K562 (cell line): ENCODE results near the gene IPO7. TPM values are rescaled to one million over a fixed set of nuclear protein-coding genes. Genes with fewer than 3 reads are reported as not detected.

Experiments used
- ATAC-seq: fragments of 200-7000 bp; cut with Tn5 transposase; 3 replicates; pipeline ENCODE4 v1.9.1; 2020; ENCODE audit warnings: moderate library complexity
- BruUV-seq: library from RNA; stranded (reverse); fragments of 400-500 nt; replicated peaks from 2 replicates; lab custom pipeline; 2021; lab: Mats Ljungman, UMichigan
- CTCF ChIA-PET: fragments of 300-600 bp; formaldehyde crosslinking; extraction: SDS; loops from one replicate; lab custom pipeline; 2021; ENCODE audit warnings: low intra/inter-chr PET ratio; lab: Yijun Ruan, JAX
- POLR2A ChIA-PET: fragments of 300-600, 350-650 bp; sonication (Branson Sonifier 250); formaldehyde crosslinking; extraction: SDS; loops from one replicate; lab custom pipeline; 2021; ENCODE audit warnings: antibody characterized with exemption, inconsistent platforms; lab: Yijun Ruan, JAX
- DNase-seq, 4 experiments: peaks; one replicate each; pipeline versions ENCODE4 v3.0.0 to v3.0.0-alpha.2; 2011 to 2018; ENCODE audit warnings: low spot score in 3 of 4, mixed read lengths in 3 of 4; ENCODE audit errors: extremely low read depth in 1 of 4
- FAIRE-seq: peaks from 2 replicates; lab custom pipeline; 2011; peaks lifted over from hg19 to GRCh38; lab: Jason Lieb, UNC
- H2AFZ ChIP-seq: 2 replicates; pipeline ENCODE4 v1.6.0; 2011; ENCODE audit warnings: low read depth, low read length, control low read depth, inconsistent platforms
- H3K27ac ChIP-seq: fragments of 200-600 bp; 3 replicates; pipeline ENCODE4 v1.8.0; 2011; ENCODE audit warnings: low read depth, mild to moderate bottlenecking, control low read depth, inconsistent platforms, low read length, moderate library complexity, mixed read lengths; ENCODE audit errors: extremely low read depth
- H3K27me3 ChIP-seq, 2 experiments: fragments of 300-600 bp in 1 of 2; 2 replicates in 1 of 2; 3 replicates in 1 of 2; pipeline versions ENCODE4 v1.6.0 to v1.8.0; 2011; ENCODE audit warnings: inconsistent platforms in 2 of 2, low read length in 2 of 2, mild to moderate bottlenecking in 1 of 2, mixed read lengths in 1 of 2, moderate library complexity in 1 of 2; ENCODE audit not compliant: control insufficient read depth in 2 of 2, insufficient read depth in 2 of 2
- H3K36me3 ChIP-seq: fragments of 300-600 bp; 3 replicates; pipeline ENCODE4 v1.8.0; 2011; ENCODE audit warnings: mild to moderate bottlenecking, low read length, inconsistent platforms; ENCODE audit not compliant: control insufficient read depth, insufficient read depth
- H3K4me1 ChIP-seq, 2 experiments: fragments of 200-600 bp in 1 of 2; replicated peaks in 1 of 2; 2 replicates in 1 of 2; 3 replicates in 1 of 2; pipeline versions ENCODE4 v1.5.1 to v1.8.0; 2011; ENCODE audit warnings: inconsistent platforms in 2 of 2, low read length in 2 of 2, mild to moderate bottlenecking in 1 of 2, mixed read lengths in 1 of 2, moderate library complexity in 1 of 2; ENCODE audit not compliant: control insufficient read depth in 2 of 2, insufficient read depth in 2 of 2
- H3K4me2 ChIP-seq: 2 replicates; pipeline ENCODE4 v1.6.1; 2011; ENCODE audit warnings: low read length, control low read depth, inconsistent platforms, mixed read lengths; ENCODE audit not compliant: insufficient read depth
- H3K4me3 ChIP-seq: fragments of 200-600 bp; sonication (generic), shearing (Covaris generic); 2 replicates; pipeline ENCODE4 v1.5.1; 2016; ENCODE audit warnings: control low read depth, inconsistent platforms
- H3K79me2 ChIP-seq: fragments of 200-600 bp; 3 replicates; pipeline ENCODE4 v1.8.0; 2011; ENCODE audit warnings: low read length, inconsistent platforms; ENCODE audit not compliant: control insufficient read depth, insufficient read depth
- H3K9ac ChIP-seq, 2 experiments: 2 replicates each; pipeline versions ENCODE4 v1.6.0 to v1.6.1; 2011; ENCODE audit warnings: low read depth in 2 of 2, low read length in 2 of 2, control low read depth in 1 of 2, inconsistent platforms in 1 of 2, mild to moderate bottlenecking in 1 of 2, mixed read lengths in 1 of 2; ENCODE audit not compliant: insufficient read depth in 1 of 2
- H3K9me1 ChIP-seq: one replicate; pipeline ENCODE4 v1.6.0; 2011; ENCODE audit warnings: inconsistent platforms, mild to moderate bottlenecking, low read length, moderate library complexity; ENCODE audit not compliant: control insufficient read depth, insufficient read depth
- H3K9me3 ChIP-seq: replicated peaks from 2 replicates; pipeline ENCODE4 v1.5.1; 2011; ENCODE audit warnings: low read depth, low read length, inconsistent platforms; ENCODE audit not compliant: control insufficient read depth, insufficient read depth
- H4K20me1 ChIP-seq: replicated peaks from 2 replicates; pipeline ENCODE4 v1.6.1; 2011; ENCODE audit warnings: low read length, inconsistent platforms, mixed read lengths; ENCODE audit not compliant: control insufficient read depth, insufficient read depth
- BCOR ChIP-seq: fragments of 450-650 bp; IDR thresholded peaks from 2 replicates; pipeline ENCODE4 v1.6.1; 2016
- CXXC5 ChIP-seq: fragments of 250-450 bp; sonication (Bioruptor Pico); IDR thresholded peaks from 2 replicates; pipeline ENCODE4 v1.8.0; 2022; ENCODE audit warnings: inconsistent platforms, mild to moderate bottlenecking, moderate library complexity
- GABPB1 ChIP-seq: sonication (generic); formaldehyde crosslinking; IDR thresholded peaks from 2 replicates; pipeline ENCODE4 v1.8.0; 2022; ENCODE audit warnings: mild to moderate bottlenecking, missing genetic modification reagents
- HDAC8 ChIP-seq: fragments of 450-650 bp; IDR thresholded peaks from 2 replicates; pipeline ENCODE4 v1.6.1; 2016; ENCODE audit warnings: mild to moderate bottlenecking, missing genetic modification characterization, moderate library complexity, missing compliant biosample characterization
- KAT2B ChIP-seq: IDR thresholded peaks from one replicate; pipeline ENCODE4 v1.6.1; 2012; ENCODE audit warnings: low read depth, mild to moderate bottlenecking, control low read depth, inconsistent platforms, low read length, moderate library complexity
- KHSRP ChIP-seq: fragments of 450-650 bp; IDR thresholded peaks from 2 replicates; pipeline ENCODE4 v1.6.1; 2017
- POLR2A ChIP-seq: fragments of 450-650 bp; conservative IDR thresholded peaks from 2 replicates; pipeline ENCODE4 v1.6.1; 2016
- POLR3A ChIP-seq: IDR thresholded peaks from 2 replicates; pipeline ENCODE4 v1.6.1; 2011; ENCODE audit warnings: borderline replicate concordance, mild to moderate bottlenecking, moderate library complexity; ENCODE audit not compliant: insufficient read length, insufficient read depth; ENCODE audit errors: extremely low read depth
- POLR3G ChIP-seq: IDR thresholded peaks from 2 replicates; pipeline ENCODE4 v1.6.1; 2011; ENCODE audit not compliant: insufficient read length, insufficient replicate concordance; ENCODE audit errors: extremely low read depth
- RBM17 ChIP-seq: fragments of 200-400 bp; formaldehyde crosslinking; IDR thresholded peaks from 2 replicates; pipeline ENCODE4 v1.6.1; 2017; ENCODE audit warnings: low read depth, mild to moderate bottlenecking, low read length, borderline replicate concordance
- ZBTB12 ChIP-seq: fragments of 250-450 bp; sonication (Bioruptor Pico); IDR thresholded peaks from 2 replicates; pipeline ENCODE4 v1.4.0; 2020
- WGBS: fragments of 100-300 bp; shearing (Covaris generic); methylation state at CpG from one replicate; pipeline ENCODE4 v1.1.6; 2016; ENCODE audit warnings: low coverage, mixed read lengths; ENCODE audit not compliant: insufficient coverage; ENCODE audit errors: missing lambda C conversion rate; 5-methylcytosine and 5-hydroxymethylcytosine counted together
- in situ Hi-C: fragments of 300-500 bp; cut with MboI; formaldehyde crosslinking; loops from 4 replicates; pipeline ENCODE4 v1.15.0; 2018; ENCODE audit warnings: inconsistent platforms, mixed read lengths
- intact Hi-C: fragments of 100-400 bp; cut with micrococcal nuclease; formaldehyde crosslinking; loops from 2 replicates; pipeline ENCODE4 v1.14.2; 2022
- polyA plus RNA-seq, 8 experiments: library from polyadenylated mRNA; depleted of rRNA in 4 of 8; stranded (reverse) in 5 of 8; unstranded in 3 of 8; fragments of >200 nt; fragmentation: Nextera tagmentation in 2 of 8; fragmentation: Illumina TruSeq in 1 of 8; extraction: Ambion mirVana in 2 of 8; extraction: Trizol in 1 of 8; gene quantifications; 2 replicates each; pipeline versions ENCODE4 v1.2.1 to v1.2.3, GENCODE V29; 2011 to 2014; ENCODE audit warnings: inconsistent platforms in 1 of 8, missing spikeins in 1 of 8
- total RNA-seq, 7 experiments: library from RNA; depleted of rRNA in 6 of 7; stranded (reverse); fragments of >200 nt in 6 of 7; fragmentation: Illumina TruSeq in 2 of 7; extraction: Trizol in 2 of 7; gene quantifications; 2 replicates each; pipeline versions ENCODE4 v1.2.1 to v1.2.3, GENCODE V29; 2011 to 2021; ENCODE audit warnings: low replicate concordance in 1 of 7

Gene IPO7
- total and polyA plus RNA-seq, 9 of the 15 experiments (the other 6 are each of a cell fraction or from before 2014, with no cell fraction given) = 23.6 to 138 (median 110) TPM

- TF ChIP-seq POLR3A (no peak), ZBTB12 (CRISPR knock-in tag) (no peak), KHSRP (no peak), RBM17 (no peak), KAT2B (no peak), POLR3G (no peak), CXXC5 (CRISPR knock-in tag) (no peak), BCOR (no peak), POLR2A (no peak), GABPB1 (CRISPR knock-in tag) (no peak), HDAC8 (tag) (no peak)
These were observed 7.4 kb upstream of the IPO7 start for GRCh38 chr11:9377036-9377435.

More at GRCh38 chr11:9377036-9377435, 7.4 kb upstream of the IPO7 start:
- Histone ChIP-seq H3K4me1 (no peaks in the 10 kb centered on the region; a peak in 1 of 5 replicates), H3K36me3 (no peaks in the 10 kb centered on the region), H4K20me1 (no peaks in the 10 kb centered on the region), H3K9ac (no peak overlapping the region), H3K4me2 (no peak overlapping the region), H3K27ac (no peak overlapping the region), H2AFZ (no peak overlapping the region), H3K27me3 (no peaks in the 10 kb centered on the region), H3K4me3 (no peak overlapping the region), H3K79me2 (no peaks in the 10 kb centered on the region), H3K9me1 (no peaks in the 10 kb centered on the region), H3K9me3 (no peaks in the 10 kb centered on the region)
- FAIRE-seq = no peak
- BruUV-seq = no TSS peak
- POLR2A ChIA-PET = interaction anchor here (1.4 kb wide), 1 partner anchor 8 kb away, joined by 4 read pairs; the partner anchor contains the start of gene IPO7
- WGBS = 43% methylated on average over 1 of the region's 1 CpG
- intact Hi-C loops = no loop called here
- CTCF ChIA-PET = no interaction called here
- no peak for ATAC-seq
- no peak for DNase-seq
- in situ Hi-C loops = no loop called here
